ENCODE data around the gene GATAD2A.

GATAD2A gene

GRCh38 chr19:19549804-19550464, 144.5 kb downstream of the GATAD2A start:
- DNase-seq, result no peak

DNA sequence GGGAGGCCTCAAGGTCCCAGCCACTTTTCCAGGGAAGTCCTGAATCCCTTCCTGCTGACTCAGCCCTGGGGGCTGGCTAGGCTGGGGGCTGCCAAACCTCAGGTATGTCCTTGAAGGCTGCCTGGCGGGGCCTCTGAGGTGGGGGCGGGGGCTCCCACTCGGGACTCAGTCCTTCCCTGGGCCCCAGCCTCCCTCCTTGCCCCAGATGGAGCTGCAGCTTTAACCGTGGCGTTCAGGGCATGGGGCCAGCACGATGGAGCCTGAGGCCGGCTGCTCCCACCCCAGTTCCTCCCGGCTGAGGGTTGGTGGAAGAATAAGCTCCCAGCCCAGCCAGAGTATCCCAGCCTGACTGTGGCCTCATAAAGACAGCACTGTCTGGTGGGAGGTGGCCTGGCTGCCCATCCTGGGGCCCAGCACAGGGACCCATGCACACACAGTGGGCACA, 145.0 kb downstream of the GATAD2A start:
- DNase-seq, result no peak

GRCh38 chr19:19550972-19551852, 145.7 kb downstream of the GATAD2A start:
- DNase-seq, result no peak

DNA sequence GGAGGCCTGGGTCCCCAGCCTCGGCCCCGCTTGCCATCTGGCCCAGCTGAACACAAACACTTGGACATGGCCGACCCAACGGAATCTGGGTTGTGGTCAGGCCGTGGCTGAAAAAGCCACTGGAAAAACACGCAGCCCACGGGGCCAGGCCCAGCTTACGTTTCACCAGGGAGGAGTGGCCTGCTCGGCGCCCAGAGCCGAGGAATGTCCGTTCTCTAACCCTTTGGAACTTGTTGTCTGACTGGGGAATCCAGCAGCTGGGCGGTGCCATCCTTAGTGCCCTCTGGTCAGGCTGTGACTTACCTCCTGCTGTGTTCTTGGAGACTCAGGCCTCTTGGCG, 146.3 kb downstream of the GATAD2A start:
- DNase-seq, result no peak

GRCh38 chr19:19552798-19553197, 147.3 kb downstream of the GATAD2A start:
- peak; percentile 44 for DNase-seq

GRCh38 chr19:19553670-19554069, 148.2 kb downstream of the GATAD2A start:
- DNase-seq, result no peak

GRCh38 chr19:19554074-19555023, 148.9 kb downstream of the GATAD2A start:
- peak; percentile 69 for DNase-seq

DNA sequence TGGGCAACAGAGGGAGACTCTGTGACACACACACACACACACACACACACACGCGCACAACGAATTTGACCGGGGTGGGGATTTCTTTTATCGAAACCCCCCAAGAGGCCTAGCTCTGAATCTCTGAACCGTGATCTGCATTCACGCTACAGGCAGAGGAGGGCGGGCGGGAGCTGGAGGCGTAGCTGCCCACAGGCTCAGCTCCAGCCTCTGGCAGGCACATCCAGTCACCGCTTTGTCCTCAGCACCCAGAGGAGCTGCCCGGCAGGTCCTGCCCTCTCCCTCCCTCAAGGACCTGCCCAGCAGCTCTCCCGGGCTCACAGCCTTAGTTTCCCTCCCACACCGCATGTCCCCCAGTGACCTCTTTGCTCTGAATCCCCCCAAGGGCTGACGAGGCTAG, 152.6 kb downstream of the GATAD2A start:
- no peak for DNase-seq

All from activated naive CD4-positive, alpha-beta T cell treated with Interleukin-2 at 50 U/mL for 16 hours (primary cell).